Omental fat pad (tissue), 4 donors: ENCODE results near the gene PANK1. TPM values are rescaled to one million over a fixed set of nuclear protein-coding genes. Genes with fewer than 3 reads are reported as not detected.
A peak's percentile ranks its signal among the peaks of the same experiment; 100 is the strongest.

Experiments
- ATAC-seq: fragments of 150-250 bp; one replicate; pipeline ENCODE4 v1.9.1; 2016; ENCODE audit warnings: mild to moderate bottlenecking, moderate library complexity; ENCODE audit not compliant: low FRiP score
- DNase-seq: peaks from one replicate; pipeline ENCODE4 v3.0.0-alpha.2; 2019; ENCODE audit warnings: low spot score
- CTCF ChIP-seq, 3 donors: fragments of 450-650 bp; IDR thresholded peaks; one replicate each; pipeline ENCODE4 v1.5.1; 2016 to 2017; ENCODE audit warnings: antibody characterized with exemption in 3 of 3, mild to moderate bottlenecking in 3 of 3, moderate library complexity in 2 of 3
- total RNA-seq, 4 donors: library from RNA; depleted of rRNA; stranded (reverse); fragments of >200 nt; gene quantifications; one replicate each; pipeline ENCODE4 v1.1.0, GENCODE V29; 2016

PANK1 gene
- total RNA-seq = 1 to 10 TPM in 3 of 4 donors, under 1 TPM in 1; 0.74 to 5.7 (median 3.5) TPM

GRCh38 chr10:89644967-89645741 is at the start of gene PANK1:
PANK1 (minus strand) TSS chr10:89645242; CDS start chr10:89644891, 351 bp downstream.
- DNase-seq = peak; percentile 35

GRCh38 chr10:89693176-89693575 is 48.1 kb upstream of the PANK1 start:
- ATAC-seq = no peak
- DNase-seq = no peak

More at GRCh38 chr10:89644967-89645741, at the start of gene PANK1:
- peak; percentile 65 for ATAC-seq
- TF ChIP-seq CTCF (IDR thresholded peaks at IDR 0.05) = no peak

GRCh38 chr10:89692416-89692815 is 47.4 kb upstream of the PANK1 start:
- TF ChIP-seq CTCF (IDR thresholded peaks at IDR 0.05) = no peak
- ATAC-seq = no peak
- no peak for DNase-seq

More at GRCh38 chr10:89693176-89693575, 48.1 kb upstream of the PANK1 start:
- no peak for TF ChIP-seq CTCF (IDR thresholded peaks at IDR 0.05)

GRCh38 chr10:89690027-89690426 is 45.0 kb upstream of the PANK1 start:
- ATAC-seq (no peak), DNase-seq (no peak)
- TF ChIP-seq CTCF (IDR thresholded peaks at IDR 0.05) = no peak

GRCh38 chr10:89685936-89686335 is 40.9 kb upstream of the PANK1 start:
- DNase-seq = no peak
- ATAC-seq = no peak
- TF ChIP-seq CTCF (IDR thresholded peaks at IDR 0.05) = no peak

GRCh38 chr10:89684604-89685003 is 39.6 kb upstream of the PANK1 start:
- DNase-seq (no peak), ATAC-seq (no peak)
- TF ChIP-seq CTCF (IDR thresholded peaks at IDR 0.05) = no peak

- no peak for ATAC-seq
- TF ChIP-seq CTCF (IDR thresholded peaks at IDR 0.05) = no peak
- DNase-seq = no peak
Measured at GRCh38 chr10:89683883-89684282, 38.8 kb upstream of the PANK1 start.
